Activated naive CD8-positive, alpha-beta T cell treated with anti-CD3 and anti-CD28 coated beads, Interleukin-2, amount 10 ng/mL, durations not matched to agents 7 days and 5 days (primary cell): ENCODE measurements around the gene ANKS1B. TPM values are rescaled to one million over a fixed set of nuclear protein-coding genes. Genes with fewer than 3 reads are reported as not detected.
"Not testable (repeated sequence)": the region's sequence is repeated elsewhere in the genome, so short reads cannot be mapped to it uniquely, and the experiment has no call there.

Experiments used
- ATAC-seq: fragments of 150-1000 bp; cut with Tn5 transposase; one replicate; pipeline ENCODE4 v1.10.0; 2021; ENCODE audit warnings: low read depth, moderate library complexity
- POLR2A ChIA-PET: fragments of 350-600 bp; sonication (Branson Sonifier 250); formaldehyde crosslinking; loops from one replicate; lab custom pipeline; 2021; ENCODE audit warnings: antibody characterized with exemption; lab: Charles Lee
- DNase-seq: peaks from one replicate; pipeline ENCODE4 v3.0.0; 2021
- H3K27ac Mint-ChIP-seq: one replicate; pipeline ENCODE4 v1.8.0; 2022; ENCODE audit warnings: mild to moderate bottlenecking, mixed read lengths
- H3K27me3 Mint-ChIP-seq: one replicate; pipeline ENCODE4 v1.8.0; 2022; ENCODE audit warnings: mild to moderate bottlenecking, moderate library complexity, mixed read lengths
- H3K36me3 Mint-ChIP-seq: one replicate; pipeline ENCODE4 v1.8.0; 2021; ENCODE audit warnings: mild to moderate bottlenecking, mixed read lengths
- H3K4me1 Mint-ChIP-seq: one replicate; pipeline ENCODE4 v1.8.0; 2021; ENCODE audit warnings: mixed read lengths
- H3K4me3 Mint-ChIP-seq: one replicate; pipeline ENCODE4 v1.8.0; 2022; ENCODE audit warnings: mild to moderate bottlenecking, moderate library complexity, mixed read lengths
- H3K9me3 Mint-ChIP-seq: one replicate; pipeline ENCODE4 v1.8.0; 2021; ENCODE audit warnings: mixed read lengths
- total RNA-seq, 2 experiments: library from RNA; stranded (reverse); gene quantifications; one replicate each; pipeline ENCODE4 v1.2.3, GENCODE V29; 2021

The ANKS1B gene
- total RNA-seq, 2 experiments from 2014 or later, result not detected

DNA sequence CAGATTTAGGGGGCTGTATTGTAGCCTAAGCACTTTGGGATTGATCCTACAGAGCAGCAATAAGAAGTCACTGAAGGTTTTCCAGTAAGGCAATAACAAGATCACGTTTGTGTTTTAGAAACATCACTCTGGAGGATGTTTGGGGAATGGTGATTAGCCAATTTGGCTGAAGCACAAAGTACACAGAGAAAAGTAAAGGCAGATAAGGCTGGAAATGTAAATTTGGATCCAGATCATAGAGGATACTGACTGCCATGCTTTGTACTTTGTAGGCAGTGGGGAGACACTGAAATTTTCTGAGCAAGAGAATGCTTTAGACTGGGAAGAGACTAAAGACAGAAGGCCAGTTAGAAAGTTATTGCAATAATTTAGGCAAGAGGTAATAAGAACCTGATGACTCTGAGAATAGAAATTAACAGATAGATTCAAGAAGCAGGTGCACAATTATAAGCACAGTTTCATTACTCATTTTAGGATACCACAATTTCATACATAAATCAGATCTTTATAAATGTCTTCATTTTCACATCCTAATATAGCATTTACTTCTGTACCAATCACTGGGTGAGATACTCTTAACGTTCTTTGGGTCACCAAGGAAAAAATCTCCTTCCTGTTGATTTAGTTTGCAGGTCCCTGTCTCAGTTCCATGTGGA is 651.7 kb downstream of the ANKS1B start:
- Mint-ChIP-seq H3K4me3 (no peak overlapping the region), H3K4me1 (no peaks in the 10 kb centered on the region), H3K27ac (no peak overlapping the region), H3K27me3 (no peaks in the 10 kb centered on the region), H3K9me3 (peaks cover 4% of the 10 kb centered on the region), H3K36me3 (no peaks in the 10 kb centered on the region)
- no peak for ATAC-seq
- POLR2A ChIA-PET, result no interaction called here
- no peak for DNase-seq

DNA sequence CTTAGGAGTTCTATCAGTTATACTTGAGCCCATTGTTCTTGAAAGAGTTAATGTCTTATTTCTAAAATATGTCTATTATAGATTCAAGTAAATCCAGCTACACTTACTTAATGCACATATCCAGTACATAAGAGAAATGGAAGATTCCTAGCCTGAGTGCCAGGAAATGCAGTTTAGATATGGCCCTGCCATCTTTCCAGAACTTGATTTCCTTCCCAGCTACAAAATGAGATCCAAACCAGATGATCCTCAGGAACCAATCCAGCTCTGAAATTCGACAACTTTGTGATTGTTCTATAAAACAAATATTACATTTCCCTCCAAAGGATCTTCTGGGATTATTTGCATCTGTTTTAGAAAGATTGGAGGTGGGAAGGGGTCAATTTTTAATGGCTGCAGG is 654.5 kb downstream of the ANKS1B start:
- POLR2A ChIA-PET, result no interaction called here
- no peaks in the 10 kb centered on the region for H3K27me3 Mint-ChIP-seq
- DNase-seq, result no peak
- H3K4me3 Mint-ChIP-seq, result no peak overlapping the region
- no peaks in the 10 kb centered on the region for H3K9me3 Mint-ChIP-seq
- H3K4me1 Mint-ChIP-seq, result no peaks in the 10 kb centered on the region
- H3K36me3 Mint-ChIP-seq, result no peaks in the 10 kb centered on the region
- no peak overlapping the region for H3K27ac Mint-ChIP-seq
- ATAC-seq, result no peak

DNA sequence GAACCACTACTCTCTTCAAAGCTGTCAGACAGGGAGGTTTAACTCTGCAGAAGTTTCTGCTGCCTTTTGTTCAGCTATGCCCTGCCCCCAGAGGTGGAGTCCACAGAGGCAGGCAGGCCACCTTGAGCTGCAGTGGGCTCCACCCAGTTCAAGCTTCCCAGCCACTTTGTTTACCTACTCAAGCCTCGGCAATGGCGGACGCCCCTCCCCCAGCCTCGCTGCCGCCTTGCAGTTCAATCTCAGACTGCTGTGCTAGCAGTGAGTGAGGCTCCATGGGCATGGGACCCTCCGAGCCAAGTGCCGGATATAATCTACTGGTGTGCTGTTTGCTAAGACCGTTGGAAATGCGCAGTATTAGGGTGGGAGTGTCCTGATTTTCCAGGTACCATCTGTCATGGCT is 663.5 kb downstream of the ANKS1B start:
- H3K27ac Mint-ChIP-seq, POLR2A ChIA-PET, H3K4me1 Mint-ChIP-seq, H3K27me3 Mint-ChIP-seq, ATAC-seq, H3K36me3 Mint-ChIP-seq, DNase-seq, H3K4me3 Mint-ChIP-seq: not testable (repeated sequence)
- H3K9me3 Mint-ChIP-seq, result peaks cover 16% of the 10 kb centered on the region

DNA sequence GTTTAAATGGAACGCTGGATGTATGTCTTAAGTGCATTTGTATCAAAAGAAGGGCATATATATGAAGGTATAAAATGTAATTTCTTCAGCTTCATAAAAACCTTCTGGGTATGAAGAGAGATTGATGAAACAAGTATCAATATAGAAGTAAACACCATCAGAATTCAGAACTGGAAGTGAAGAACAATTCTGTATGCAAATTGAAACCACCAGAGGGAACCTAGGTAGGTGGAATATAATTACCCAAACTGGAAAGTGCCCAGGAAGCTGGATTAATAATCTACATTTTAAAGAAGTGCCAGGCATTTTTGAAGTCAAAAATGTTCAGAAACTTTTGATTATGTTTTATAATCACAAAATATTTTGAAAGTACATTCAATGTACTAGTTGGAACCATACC is 673.4 kb downstream of the ANKS1B start:
- Mint-ChIP-seq H3K27ac (no peak overlapping the region), H3K9me3 (peaks cover 3% of the 10 kb centered on the region), H3K4me3 (no peak overlapping the region), H3K36me3 (no peaks in the 10 kb centered on the region), H3K27me3 (no peaks in the 10 kb centered on the region), H3K4me1 (no peaks in the 10 kb centered on the region)
- POLR2A ChIA-PET, result no interaction called here
- DNase-seq, result no peak
- ATAC-seq, result no peak

DNA sequence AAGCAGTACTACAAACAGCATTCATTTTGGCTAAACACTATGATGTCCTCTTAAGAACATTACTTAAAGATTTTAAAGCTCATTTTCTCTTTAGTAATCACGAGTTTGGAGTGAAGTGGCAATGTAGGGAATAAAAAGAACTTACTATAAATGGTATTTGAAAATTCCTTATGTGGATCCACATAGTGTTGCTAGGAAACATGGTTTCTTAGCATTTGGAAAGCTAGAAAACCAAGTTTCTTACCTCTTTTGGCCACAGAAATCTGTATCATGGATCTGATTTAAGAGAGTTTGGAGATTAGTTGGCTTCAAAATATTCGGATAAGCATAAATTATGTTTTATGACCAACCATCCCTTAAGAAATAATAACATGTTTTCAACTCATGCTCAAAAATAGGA is 674.9 kb downstream of the ANKS1B start:
- Mint-ChIP-seq H3K36me3 (no peaks in the 10 kb centered on the region), H3K4me1 (no peaks in the 10 kb centered on the region), H3K27me3 (no peaks in the 10 kb centered on the region), H3K9me3 (peaks cover 4% of the 10 kb centered on the region), H3K27ac (no peak overlapping the region), H3K4me3 (no peak overlapping the region)
- ATAC-seq (no peak), DNase-seq (no peak)
- POLR2A ChIA-PET, result no interaction called here

DNA sequence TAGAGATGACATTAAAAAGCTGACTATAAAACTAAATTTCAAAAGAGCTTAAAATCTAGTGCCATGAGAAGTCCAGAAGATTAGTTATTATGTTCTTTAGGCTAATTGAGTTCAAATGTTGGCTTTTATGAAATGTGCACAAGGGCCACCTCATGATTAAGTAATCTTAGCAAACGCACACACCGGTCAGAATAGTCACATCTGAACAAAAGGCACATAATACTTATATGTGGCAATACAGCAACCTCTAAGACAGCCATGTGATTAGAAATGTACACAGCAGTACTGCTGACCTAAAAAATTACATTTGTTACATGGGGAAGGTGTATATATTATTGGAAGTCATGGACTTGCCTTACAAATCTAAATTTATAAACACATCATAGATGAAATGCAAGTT is 681.9 kb downstream of the ANKS1B start:
- H3K4me1 Mint-ChIP-seq, result no peaks in the 10 kb centered on the region
- H3K36me3 Mint-ChIP-seq, result no peaks in the 10 kb centered on the region
- H3K27ac Mint-ChIP-seq, result no peak overlapping the region
- no peak for ATAC-seq
- peaks cover 2% of the 10 kb centered on the region for H3K9me3 Mint-ChIP-seq
- no peak overlapping the region for H3K4me3 Mint-ChIP-seq
- DNase-seq, result no peak
- POLR2A ChIA-PET, result no interaction called here
- no peaks in the 10 kb centered on the region for H3K27me3 Mint-ChIP-seq

DNA sequence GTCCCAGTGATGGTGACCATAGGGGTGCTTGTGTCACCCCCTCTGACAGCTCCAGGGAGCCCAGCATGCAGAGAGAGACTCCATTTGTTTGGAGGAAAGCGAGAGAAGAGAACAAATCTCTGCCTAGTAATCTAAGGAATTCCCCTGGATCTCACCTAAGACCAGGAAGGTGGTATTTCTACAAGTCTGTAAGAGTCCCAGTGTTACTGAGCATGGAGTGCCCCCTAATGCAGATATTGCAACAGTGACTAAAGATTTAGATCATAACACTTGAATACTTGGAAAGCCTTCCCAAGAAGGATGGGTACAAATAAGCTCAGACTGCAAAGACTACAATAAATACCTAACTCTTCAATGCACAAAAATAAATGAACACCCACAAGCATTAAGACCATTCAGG is 697.6 kb downstream of the ANKS1B start:
- H3K4me3 Mint-ChIP-seq, result no peak overlapping the region

DNA sequence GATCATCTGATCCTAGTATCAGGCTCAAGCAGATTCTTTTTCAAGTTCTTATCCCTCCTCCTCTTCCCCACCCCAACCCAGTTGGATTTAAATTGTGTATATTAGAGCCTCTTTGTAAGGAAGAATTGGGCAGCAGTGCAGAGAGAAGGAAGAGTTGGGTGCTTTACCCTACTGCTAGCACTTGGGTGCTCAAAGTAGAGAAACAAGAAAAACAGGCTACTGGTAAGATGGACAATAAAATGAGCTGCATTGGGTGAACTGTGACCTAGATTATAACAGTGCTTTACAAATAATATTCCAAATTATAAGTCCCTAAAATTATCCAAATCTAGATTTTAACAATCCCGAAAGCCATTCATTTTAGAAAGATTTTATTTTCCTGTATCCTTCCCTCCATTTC is 700.6 kb downstream of the ANKS1B start:
- DNase-seq (no peak), ATAC-seq (no peak)
- Mint-ChIP-seq H3K4me1 (no peaks in the 10 kb centered on the region), H3K27ac (no peak overlapping the region), H3K9me3 (peaks cover 2% of the 10 kb centered on the region), H3K4me3 (no peak overlapping the region), H3K27me3 (no peaks in the 10 kb centered on the region), H3K36me3 (no peaks in the 10 kb centered on the region)
- POLR2A ChIA-PET, result no interaction called here

More for the DNA sequence above, 697.6 kb downstream of the ANKS1B start:
- POLR2A ChIA-PET, result no interaction called here
- Mint-ChIP-seq H3K36me3 (no peaks in the 10 kb centered on the region), H3K4me1 (no peaks in the 10 kb centered on the region), H3K27me3 (no peaks in the 10 kb centered on the region), H3K9me3 (peaks cover 6% of the 10 kb centered on the region), H3K27ac (no peak overlapping the region)
- no peak for DNase-seq
- no peak for ATAC-seq

DNA sequence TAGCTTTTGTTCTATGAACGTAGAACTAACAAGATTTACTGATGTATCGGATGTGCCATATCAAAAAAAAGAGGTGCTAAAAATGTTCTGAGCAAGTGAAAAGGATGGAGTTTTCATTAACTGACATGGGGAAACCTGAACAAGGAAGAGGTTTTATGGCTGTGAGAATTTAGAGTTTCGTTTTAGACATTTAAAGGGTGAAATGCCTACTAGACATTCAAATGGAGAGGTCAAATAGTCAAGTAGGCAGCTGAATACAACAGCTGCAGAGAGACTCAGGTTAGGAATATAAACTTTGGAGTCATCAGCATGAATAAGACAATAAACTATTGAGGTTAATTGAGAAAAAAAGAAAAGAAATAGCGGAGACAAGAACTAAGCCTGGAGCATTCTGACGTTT is 702.1 kb downstream of the ANKS1B start:
- no peaks in the 10 kb centered on the region for H3K36me3 Mint-ChIP-seq
- no peaks in the 10 kb centered on the region for H3K4me1 Mint-ChIP-seq
- H3K4me3 Mint-ChIP-seq, result no peak overlapping the region
- POLR2A ChIA-PET, result no interaction called here
- no peak for ATAC-seq
- no peak for DNase-seq
- H3K27me3 Mint-ChIP-seq, result no peaks in the 10 kb centered on the region
- no peak overlapping the region for H3K27ac Mint-ChIP-seq
- no peaks in the 10 kb centered on the region for H3K9me3 Mint-ChIP-seq

DNA sequence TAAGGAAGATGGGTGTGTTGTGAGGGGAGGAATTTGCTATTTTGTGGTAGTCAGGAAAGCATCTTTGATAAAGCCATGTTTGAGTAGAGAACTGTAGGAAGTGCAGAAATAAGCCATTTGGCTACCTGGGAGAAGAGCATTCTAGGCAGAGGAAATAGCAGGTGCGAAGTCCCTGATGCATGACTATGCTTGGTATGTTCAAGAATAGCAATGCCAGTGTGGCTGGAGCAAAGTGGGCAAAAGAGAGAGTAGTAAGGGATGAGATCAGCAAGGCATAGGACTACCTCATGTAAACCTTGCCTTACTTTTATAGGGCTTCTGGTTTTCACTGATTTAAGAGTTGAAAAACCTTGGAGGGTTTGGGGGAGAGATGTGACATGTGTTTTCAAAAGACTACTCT is 702.6 kb downstream of the ANKS1B start:
- no peak overlapping the region for H3K4me3 Mint-ChIP-seq
- no peak for ATAC-seq

DNA sequence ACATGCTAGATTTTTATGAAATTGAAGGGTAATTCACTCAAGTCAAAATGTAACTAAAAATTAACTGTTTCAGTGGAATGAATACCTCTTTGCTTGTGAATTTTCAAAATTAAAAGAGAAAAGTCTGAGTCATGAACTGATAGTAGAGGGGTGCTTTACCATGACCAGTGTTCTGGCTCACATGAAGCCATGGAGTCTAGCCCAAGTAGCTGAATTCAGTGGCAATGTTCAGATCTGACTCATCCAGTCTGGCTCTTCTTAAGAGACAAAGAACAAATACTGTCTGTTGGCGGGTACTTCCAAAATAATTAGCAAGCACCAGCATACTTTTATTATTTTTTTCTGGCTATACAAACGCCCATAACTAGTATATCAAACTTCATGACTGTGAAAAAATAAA is 703.5 kb downstream of the ANKS1B start:
- POLR2A ChIA-PET, result no interaction called here
- Mint-ChIP-seq H3K4me1 (no peaks in the 10 kb centered on the region), H3K27me3 (no peaks in the 10 kb centered on the region), H3K36me3 (no peaks in the 10 kb centered on the region), H3K9me3 (peaks cover 3% of the 10 kb centered on the region), H3K27ac (no peak overlapping the region), H3K4me3 (no peak overlapping the region)
- DNase-seq (no peak), ATAC-seq (no peak)

More for the DNA sequence above, 702.6 kb downstream of the ANKS1B start:
- no peak overlapping the region for H3K27ac Mint-ChIP-seq
- H3K9me3 Mint-ChIP-seq, result peaks cover under 1% of the 10 kb centered on the region
- no peak for DNase-seq
- H3K36me3 Mint-ChIP-seq, result no peaks in the 10 kb centered on the region
- H3K27me3 Mint-ChIP-seq, result no peaks in the 10 kb centered on the region
- POLR2A ChIA-PET, result no interaction called here
- no peaks in the 10 kb centered on the region for H3K4me1 Mint-ChIP-seq

DNA sequence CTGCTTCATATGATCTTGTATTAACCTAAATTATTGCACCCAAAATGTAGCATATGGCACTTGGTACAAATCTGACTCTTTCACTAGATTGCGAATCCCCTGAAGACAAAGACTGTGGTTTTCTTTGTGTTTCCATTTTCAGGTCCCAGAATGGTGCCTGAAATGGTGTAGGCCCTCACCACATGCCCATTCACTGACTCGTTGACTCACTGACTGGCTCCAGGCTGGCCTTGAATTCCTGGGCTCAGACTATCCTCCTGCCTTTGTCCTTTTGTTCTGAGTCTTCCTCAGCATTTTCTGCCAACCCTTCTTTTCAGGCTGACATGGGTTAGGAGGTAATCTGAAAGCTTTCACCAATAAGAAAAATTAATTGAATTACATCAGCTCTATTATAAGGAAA is 705.8 kb downstream of the ANKS1B start:
- Mint-ChIP-seq H3K4me1 (no peaks in the 10 kb centered on the region), H3K4me3 (no peak overlapping the region), H3K9me3 (peaks cover 3% of the 10 kb centered on the region), H3K27ac (no peak overlapping the region), H3K27me3 (no peaks in the 10 kb centered on the region), H3K36me3 (no peaks in the 10 kb centered on the region)
- ATAC-seq, result no peak
- POLR2A ChIA-PET, result no interaction called here
- no peak for DNase-seq

DNA sequence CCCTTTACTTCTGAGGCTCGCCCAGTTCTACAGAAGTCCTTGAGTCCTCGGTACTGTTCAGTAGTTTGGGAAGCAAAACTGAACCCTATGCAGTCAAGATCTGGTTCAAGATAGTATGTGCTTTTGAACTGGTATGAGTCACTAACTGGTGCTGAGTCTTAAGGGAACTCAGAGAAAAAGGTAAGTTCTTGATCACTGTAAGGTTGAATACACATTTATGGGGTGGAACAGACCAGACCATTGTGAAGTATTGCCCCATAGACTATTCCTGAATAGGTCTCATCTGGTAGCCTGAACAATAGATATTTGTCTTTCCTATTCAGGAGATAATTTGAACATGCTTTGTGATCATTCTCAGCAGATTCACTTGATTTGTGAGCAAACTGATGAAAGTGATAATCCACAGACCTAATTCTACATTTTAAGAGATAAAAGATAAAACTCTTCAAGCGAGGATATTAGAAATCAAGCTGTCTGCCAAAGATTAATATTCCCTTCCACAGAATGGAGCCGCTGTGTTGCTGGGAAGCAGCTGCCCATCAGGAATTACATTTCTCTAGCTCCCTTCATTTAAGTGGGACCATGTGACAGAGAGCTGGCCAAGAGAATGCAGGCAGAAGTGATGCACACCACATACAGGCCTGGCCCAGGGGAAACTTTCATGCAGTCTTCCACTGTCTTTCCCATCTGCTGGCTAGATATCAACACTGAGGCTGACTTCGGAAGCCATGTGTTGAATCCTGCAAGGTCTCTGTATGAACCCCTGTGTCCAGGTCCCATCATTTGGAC is 707.0 kb downstream of the ANKS1B start:
- Mint-ChIP-seq H3K27ac (no peak overlapping the region), H3K27me3 (no peaks in the 10 kb centered on the region), H3K9me3 (peaks cover 3% of the 10 kb centered on the region), H3K4me3 (no peak overlapping the region), H3K4me1 (no peaks in the 10 kb centered on the region), H3K36me3 (no peaks in the 10 kb centered on the region)
- ATAC-seq (no peak), DNase-seq (no peak)
- POLR2A ChIA-PET, result no interaction called here

DNA sequence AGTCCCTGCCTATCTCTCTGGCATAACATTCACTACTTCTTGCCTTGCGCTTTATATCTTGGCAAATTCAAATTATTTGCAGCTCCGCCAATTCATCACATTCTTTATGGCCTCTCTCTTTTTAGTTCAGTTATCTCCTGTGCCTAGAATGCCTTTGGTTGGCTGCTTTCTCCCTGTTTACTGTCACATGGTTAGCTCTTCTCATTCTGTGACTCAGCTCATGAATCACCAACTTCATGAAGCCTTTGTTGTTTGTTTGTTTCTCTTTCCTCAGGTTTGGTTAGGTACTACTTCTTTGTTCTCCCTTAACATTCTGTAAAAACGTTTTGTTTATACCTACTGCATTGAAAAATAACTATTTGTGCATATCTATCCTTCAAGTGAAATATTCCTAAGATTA is 713.7 kb downstream of the ANKS1B start:
- Mint-ChIP-seq H3K9me3 (no peaks in the 10 kb centered on the region), H3K4me3 (no peak overlapping the region), H3K36me3 (no peaks in the 10 kb centered on the region), H3K27me3 (no peaks in the 10 kb centered on the region), H3K4me1 (no peaks in the 10 kb centered on the region), H3K27ac (no peak overlapping the region)
- ATAC-seq, result no peak
- POLR2A ChIA-PET, result no interaction called here
- no peak for DNase-seq
